Stimulated activated CD8-positive, alpha-beta memory T cell treated with anti-CD3 and anti-CD28 coated beads, Interleukin-12 subunit alpha, Interleukin-12 subunit beta, amount 100 ng/mL, for 4 hours (primary cell): ENCODE measurements around the gene OTUD5.

Experiments
- DNase-seq: peaks from one replicate; pipeline ENCODE4 v3.0.0-alpha.2; 2020; ENCODE audit warnings: low read depth

The OTUD5 gene

GRCh38 chrX:48936429-48937053 lies 20.9 kb downstream of the OTUD5 start:
- DNase-seq: no peak

GRCh38 chrX:48935301-48935670 lies 22.1 kb downstream of the OTUD5 start:
- DNase-seq: no peak

GRCh38 chrX:48934581-48935300 lies 22.7 kb downstream of the OTUD5 start:
- DNase-seq: no peak

GRCh38 chrX:48933757-48934156 lies 23.6 kb downstream of the OTUD5 start:
- no peak for DNase-seq

GRCh38 chrX:48927736-48928382 lies 29.5 kb downstream of the OTUD5 start:
- DNase-seq: no peak

GRCh38 chrX:48927123-48927522 lies 30.3 kb downstream of the OTUD5 start:
- DNase-seq: no peak

- no peak for DNase-seq
Measured at GRCh38 chrX:48924270-48924669, 33.1 kb downstream of the OTUD5 start.

GRCh38 chrX:48923771-48924170 lies 33.6 kb downstream of the OTUD5 start:
- no peak for DNase-seq

- no peak for DNase-seq
Measured at GRCh38 chrX:48920718-48921104, 36.7 kb downstream of the OTUD5 start.

- DNase-seq: no peak
Measured at GRCh38 chrX:48919947-48920717, 37.3 kb downstream of the OTUD5 start.

GRCh38 chrX:48919360-48919841 lies 38.0 kb downstream of the OTUD5 start:
- no peak for DNase-seq

- DNase-seq: peak; percentile 77
Measured at GRCh38 chrX:48918643-48919340, 38.6 kb downstream of the OTUD5 start, which contains the start of gene PIM2. Gene PIM2, minus strand, starts transcription at chrX:48919024. Its CDS starts 190 bp downstream, at chrX:48918834.

- DNase-seq: no peak
Measured at GRCh38 chrX:48918301-48918642, 39.1 kb downstream of the OTUD5 start.

GRCh38 chrX:48917139-48918001 lies 40.0 kb downstream of the OTUD5 start:
- DNase-seq: peak; percentile 74

- DNase-seq: no peak
Measured at GRCh38 chrX:48914593-48915493, 42.6 kb downstream of the OTUD5 start.

- DNase-seq: no peak
Measured at GRCh38 chrX:48913605-48914366, 43.6 kb downstream of the OTUD5 start.

GRCh38 chrX:48911412-48912182 lies 45.8 kb downstream of the OTUD5 start, which contains the start of gene SLC35A2:
Gene SLC35A2, minus strand, starts transcription at chrX:48911646. Its CDS starts 10 bp downstream, at chrX:48911636.
- peak; percentile 74 for DNase-seq

- DNase-seq: no peak
Measured at GRCh38 chrX:48910926-48911411, 46.4 kb downstream of the OTUD5 start.
